BJ (cell line): ENCODE data around the gene NID1. TPM values are rescaled to one million over a fixed set of nuclear protein-coding genes. Genes with fewer than 3 reads are reported as not detected.
"Not testable (repeated sequence)": the region's sequence is repeated elsewhere in the genome, so short reads cannot be mapped to it uniquely, and the experiment has no call there.

Experiments
- CTCF ChIA-PET: fragments of 350-600 bp; formaldehyde crosslinking; extraction: SDS; loops from one replicate; lab custom pipeline; 2021; ENCODE audit warnings: antibody characterized with exemption, inconsistent platforms; lab: Yijun Ruan, JAX
- POLR2A ChIA-PET: fragments of 300-600 bp; sonication (Branson Sonifier 250); formaldehyde crosslinking; extraction: SDS; loops from one replicate; lab custom pipeline; 2021; ENCODE audit warnings: antibody characterized with exemption; lab: Charles Lee
- DNase-seq: peaks from one replicate; pipeline ENCODE4 v3.0.0-alpha.2; 2011; ENCODE audit warnings: low read depth
- H3K27me3 ChIP-seq: 2 replicates; pipeline ENCODE4 v1.6.0; 2011; ENCODE audit warnings: low read length; ENCODE audit not compliant: control insufficient read depth, insufficient read depth
- H3K36me3 ChIP-seq: 2 replicates; pipeline ENCODE4 v1.5.1; 2011; ENCODE audit warnings: low read length; ENCODE audit not compliant: control insufficient read depth, insufficient read depth
- H3K4me3 ChIP-seq: 2 replicates; pipeline ENCODE4 v1.5.1; 2011; ENCODE audit warnings: low read depth, mild to moderate bottlenecking, control low read depth, low read length
- CTCF ChIP-seq: IDR thresholded peaks from 2 replicates; pipeline ENCODE4 v1.5.1; 2011; ENCODE audit warnings: low read depth, mild to moderate bottlenecking, control low read depth, inconsistent platforms, low read length, moderate library complexity; ENCODE audit not compliant: insufficient read depth
- polyA plus RNA-seq: library from polyadenylated mRNA; depleted of rRNA; stranded (reverse); fragments of >200 nt; gene quantifications from 2 replicates; pipeline ENCODE4 v1.2.3, GENCODE V29; 2011

The NID1 gene
- polyA plus RNA-seq, 1 experiment = 182 TPM

- TF ChIP-seq CTCF = no peak
- Histone ChIP-seq H3K36me3 (peaks cover 26% of the 10 kb centered on the region), H3K27me3 (no peaks in the 10 kb centered on the region), H3K4me3 (no peak overlapping the region)
- DNase-seq = no peak
- POLR2A ChIA-PET = interaction anchor here (0.6 kb wide), 1 partner anchor 9 kb away, joined by 4 read pairs; no protein-coding TSS in a partner anchor
- CTCF ChIA-PET = interaction anchor here (0.6 to 0.8 kb wide), 2 partner anchors 129 to 182 kb away, joined by 3 read pairs; no protein-coding TSS in a partner anchor
Measured at GRCh38 chr1:235974616-235975015, 90.3 kb downstream of the NID1 start.

GRCh38 chr1:235972691-235973090 lies 92.2 kb downstream of the NID1 start:
- not testable (repeated sequence) for H3K27me3 ChIP-seq, H3K4me3 ChIP-seq, DNase-seq
- H3K36me3 ChIP-seq = peaks cover 11% of the 10 kb centered on the region
- ChIA-PET POLR2A (interaction anchor here (0.6 to 1.8 kb wide), 3 partner anchors 11 to 129 kb away, joined by 3 to 8 read pairs (median 5); no protein-coding TSS in a partner anchor), CTCF (interaction anchor here (0.6 to 3.5 kb wide), 29 partner anchors 10 to 554 kb away, joined by 3 to 37 read pairs (median 6); partner anchors contain the start of genes B3GALNT2, LYST and NID1)

GRCh38 chr1:235972311-235972689 lies 92.6 kb downstream of the NID1 start:
- H3K36me3 ChIP-seq = peaks cover 7% of the 10 kb centered on the region
- H3K4me3 ChIP-seq = peak overlapping the region; percentile 22
- H3K27me3 ChIP-seq = no peaks in the 10 kb centered on the region
- no peak for TF ChIP-seq CTCF
- CTCF ChIA-PET = interaction anchor here (0.6 to 3.5 kb wide), 46 partner anchors 10 to 553 kb away, joined by 3 to 37 read pairs (median 4); partner anchors contain the start of genes B3GALNT2, LYST and NID1
- POLR2A ChIA-PET = interaction anchor here (1.5 to 1.8 kb wide), 2 partner anchors 12 to 129 kb away, joined by 5 to 8 read pairs; no protein-coding TSS in a partner anchor
- DNase-seq = peak; percentile 74

GRCh38 chr1:235971571-235972310 lies 93.1 kb downstream of the NID1 start:
- Histone ChIP-seq H3K27me3 (no peaks in the 10 kb centered on the region), H3K36me3 (peaks cover 3% of the 10 kb centered on the region), H3K4me3 (peak overlapping the region; percentile 22)
- TF ChIP-seq CTCF = peak; percentile 85
- CTCF ChIA-PET = interaction anchor here (0.6 to 3.5 kb wide), 53 partner anchors 9 to 553 kb away, joined by 3 to 37 read pairs (median 4); partner anchors contain the start of genes B3GALNT2, LYST and NID1
- DNase-seq = peak; percentile 88
- POLR2A ChIA-PET = interaction anchor here (0.5 to 1.8 kb wide), 9 partner anchors 12 to 531 kb away, joined by 3 to 27 read pairs (median 5); no protein-coding TSS in a partner anchor

GRCh38 chr1:235971020-235971419 lies 93.9 kb downstream of the NID1 start:
- H3K4me3 ChIP-seq = no peak overlapping the region
- CTCF ChIA-PET = interaction anchor here (0.6 to 3.5 kb wide), 38 partner anchors 8 to 467 kb away, joined by 3 to 37 read pairs (median 6); partner anchors contain the start of genes B3GALNT2, LYST and NID1
- TF ChIP-seq CTCF = no peak
- 0 out of 2 replicates have a peak, but pooled peaks cover under 1% of the 10 kb centered on the region for H3K36me3 ChIP-seq
- no peak for DNase-seq
- POLR2A ChIA-PET = interaction anchor here (0.5 to 1.8 kb wide), 6 partner anchors 18 to 178 kb away, joined by 3 to 27 read pairs (median 5); no protein-coding TSS in a partner anchor
- H3K27me3 ChIP-seq = no peaks in the 10 kb centered on the region
